HG03439 (cell line): Measurements from ENCODE around the gene DACT3.

Source experiments
- ATAC-seq: cut with Tn5 transposase; IDR thresholded peaks from one replicate; pipeline ENCODE4 v1.9.1; 2021; ENCODE audit warnings: mild to moderate bottlenecking, moderate library complexity; ENCODE audit not compliant: unreplicated experiment

DACT3 gene

DNA sequence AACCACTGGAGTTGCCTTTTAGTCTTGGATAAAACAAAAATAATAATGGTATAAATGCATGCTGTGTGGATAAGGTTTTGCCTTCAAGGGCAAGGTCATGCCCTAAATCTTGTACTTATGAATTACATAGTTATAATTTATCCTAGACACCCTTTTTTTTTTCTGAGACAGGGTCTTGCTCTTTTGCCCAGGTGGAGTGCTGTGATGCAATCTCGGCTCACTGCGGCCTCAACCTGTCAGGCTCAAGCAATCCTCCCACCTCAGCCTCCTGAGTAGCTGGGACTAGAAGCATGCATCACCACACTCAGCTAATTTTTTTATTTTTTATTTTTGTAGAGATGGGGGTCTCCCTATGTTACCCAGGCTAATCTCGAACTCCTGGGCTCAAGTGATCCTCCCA is 7.7 kb upstream of the DACT3 start:
- ATAC-seq: no peak

DNA sequence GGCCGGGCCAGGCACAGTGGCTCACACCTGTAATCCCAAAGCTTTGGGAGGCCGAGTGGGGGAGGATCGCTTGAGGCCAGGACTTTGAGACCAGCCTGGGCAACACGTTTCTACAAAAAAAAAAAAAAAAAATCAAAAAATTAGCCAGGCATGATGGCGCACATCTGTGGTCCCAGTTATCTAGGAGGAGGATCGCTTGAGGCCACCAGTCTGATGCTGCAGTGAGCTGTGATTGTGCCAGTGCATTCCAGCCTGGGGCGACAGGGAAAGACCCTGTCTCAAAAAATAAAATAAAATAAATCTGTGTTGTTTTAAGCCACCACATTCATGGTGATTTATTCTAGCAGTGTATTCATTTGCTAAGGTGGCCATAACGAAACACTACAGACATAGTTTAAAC is 4.1 kb upstream of the DACT3 start:
- ATAC-seq: no peak

DNA sequence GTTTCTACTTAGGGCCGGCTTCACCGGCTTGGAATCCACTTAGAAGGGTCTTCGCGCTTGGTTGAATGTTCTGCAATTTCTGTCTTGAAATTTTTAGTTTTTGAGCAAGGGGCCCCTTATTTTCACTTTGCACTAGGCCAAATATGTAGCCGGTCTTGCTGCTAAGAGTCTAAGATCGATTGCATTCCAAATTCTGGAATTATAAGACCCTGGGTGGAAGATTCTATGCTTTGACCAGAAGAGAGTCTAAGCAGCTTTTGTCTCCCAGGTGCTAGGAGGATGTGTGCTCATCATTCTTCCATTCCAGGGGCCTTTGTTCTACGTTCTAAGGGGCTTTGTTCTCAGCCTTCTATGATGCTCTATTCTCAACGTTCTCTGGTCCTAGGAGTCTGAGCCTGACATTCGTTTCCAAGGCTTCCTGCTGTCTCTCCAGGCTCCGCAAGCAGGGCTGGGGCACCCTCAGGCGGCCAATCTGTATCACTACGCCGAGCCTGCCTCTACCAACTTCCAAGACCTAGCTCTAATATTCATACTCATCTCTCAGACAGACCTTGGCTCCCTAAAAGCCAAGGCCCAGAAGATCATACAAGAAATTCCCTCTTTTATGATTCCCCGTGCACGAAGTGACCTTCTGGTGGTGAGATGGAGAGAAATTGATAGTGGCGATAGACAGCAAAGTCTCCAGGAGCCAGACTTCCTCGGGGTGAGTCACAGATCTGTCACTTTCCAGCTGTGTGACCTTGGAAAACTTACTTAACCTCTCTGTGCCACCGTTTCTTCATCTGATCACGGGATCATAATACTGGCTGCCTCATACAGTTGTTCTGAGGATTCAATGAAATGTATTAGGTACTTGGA is 982 bp upstream of the DACT3 start:
- ATAC-seq: no peak

DNA sequence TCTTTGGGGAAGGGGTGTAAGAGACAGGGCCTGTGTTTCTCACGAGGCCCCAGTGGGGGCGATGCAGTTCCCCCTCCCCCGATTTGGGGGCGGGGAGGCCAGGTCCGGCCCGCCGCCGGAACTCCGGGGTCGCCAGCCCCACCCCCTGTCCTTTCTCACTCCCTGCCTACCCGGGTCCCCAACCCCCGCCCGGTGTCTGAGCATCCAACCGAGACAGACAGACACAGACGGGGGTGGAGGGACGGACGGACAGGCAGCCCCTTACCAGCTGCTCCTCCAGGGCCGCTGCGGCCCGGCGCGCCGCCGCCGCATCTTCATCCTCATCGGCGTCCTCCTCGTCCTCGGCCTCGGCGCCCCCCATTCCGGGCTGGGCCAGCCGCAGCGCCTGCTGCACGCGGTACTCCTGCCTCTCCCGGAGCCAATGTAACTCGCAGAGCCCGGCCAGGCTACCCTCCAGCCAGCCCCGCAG is 397 bp downstream of the DACT3 start:
- no peak for ATAC-seq

DNA sequence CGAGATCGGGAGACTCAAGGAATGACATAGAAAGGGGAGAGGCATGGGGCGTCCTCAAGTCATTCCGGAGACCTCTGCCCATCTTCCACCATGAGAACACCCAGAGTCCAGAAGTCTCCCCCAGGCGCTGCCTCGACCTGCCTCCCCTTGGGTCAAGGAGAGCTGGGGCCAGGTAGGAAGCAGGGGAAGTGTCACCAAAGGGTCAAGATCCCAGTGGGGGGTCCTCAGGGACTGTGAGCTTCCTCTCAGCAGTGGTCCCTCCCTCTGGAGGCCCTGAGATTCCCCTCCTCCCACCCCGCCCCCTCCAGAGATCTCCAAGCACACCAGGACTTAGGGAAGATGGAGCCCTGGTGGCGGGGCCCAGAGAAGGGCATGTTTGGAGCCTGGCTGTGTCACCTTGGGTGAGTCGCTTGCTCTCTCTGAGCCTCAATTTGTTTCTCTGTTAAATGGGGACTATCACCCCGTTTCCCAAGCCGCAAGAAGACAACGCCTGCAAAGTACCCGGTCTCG is 919 bp downstream of the DACT3 start:
- no peak for ATAC-seq

DNA sequence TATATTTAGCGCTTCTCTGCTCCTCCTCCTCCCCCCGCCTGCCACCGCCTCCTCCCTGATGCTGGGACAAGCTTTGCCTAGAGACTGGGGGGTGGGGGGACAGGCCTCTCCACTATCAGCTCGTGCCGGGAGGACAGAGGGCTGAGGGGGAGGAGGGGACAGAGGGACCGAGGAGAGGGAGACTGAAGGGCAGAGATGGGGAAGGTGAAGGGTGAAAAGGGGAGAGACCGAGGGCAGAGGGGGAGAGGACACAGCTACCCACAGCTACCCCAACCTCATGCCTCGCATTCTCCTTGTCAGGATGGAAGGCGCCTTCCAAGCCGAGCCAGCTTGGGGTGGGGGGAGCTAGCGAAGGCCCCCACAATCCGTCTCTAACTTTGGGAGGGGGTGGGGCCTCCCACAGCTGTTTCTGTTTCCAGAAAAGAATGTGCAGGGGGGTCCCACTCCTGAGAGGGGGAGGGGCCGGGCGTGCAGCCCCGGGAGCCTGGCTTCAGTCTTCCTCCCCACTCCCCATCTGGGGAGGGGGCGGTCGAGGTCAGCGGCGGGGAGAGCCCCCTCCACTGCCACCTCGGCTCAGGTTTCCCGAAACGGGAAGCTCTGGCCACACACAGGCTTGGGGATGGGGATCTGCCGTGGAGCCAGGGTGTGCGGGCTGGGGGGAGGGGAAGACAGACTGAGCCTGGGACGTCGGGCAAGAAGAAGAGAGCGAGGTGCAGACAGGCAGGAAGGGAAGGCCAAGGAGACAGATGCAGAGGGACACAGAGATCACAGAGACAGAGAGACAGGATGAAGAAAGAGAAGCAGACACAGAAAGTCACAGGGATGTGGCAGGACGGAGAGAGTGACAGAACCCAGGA is 1.6 kb downstream of the DACT3 start:
- no peak for ATAC-seq

DNA sequence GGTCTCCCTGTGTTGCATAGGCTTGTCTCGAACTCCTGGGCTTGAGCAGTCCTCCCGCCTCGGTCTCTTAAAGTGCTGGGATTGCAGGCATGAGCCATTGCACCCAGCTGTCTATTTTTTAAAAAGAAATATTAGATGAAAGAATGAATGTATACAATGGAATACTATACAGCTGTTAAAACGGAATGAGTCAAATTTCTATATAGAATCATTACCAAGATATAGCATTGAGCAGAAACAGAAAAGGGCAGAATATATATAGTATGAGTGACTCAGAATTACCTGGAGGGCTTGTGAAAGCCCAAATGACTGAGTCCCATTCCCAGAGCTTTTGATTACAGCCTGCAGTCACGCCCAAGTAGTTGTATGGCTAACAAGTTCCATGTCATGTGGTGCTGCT is 4.4 kb downstream of the DACT3 start:
- ATAC-seq: no peak

DNA sequence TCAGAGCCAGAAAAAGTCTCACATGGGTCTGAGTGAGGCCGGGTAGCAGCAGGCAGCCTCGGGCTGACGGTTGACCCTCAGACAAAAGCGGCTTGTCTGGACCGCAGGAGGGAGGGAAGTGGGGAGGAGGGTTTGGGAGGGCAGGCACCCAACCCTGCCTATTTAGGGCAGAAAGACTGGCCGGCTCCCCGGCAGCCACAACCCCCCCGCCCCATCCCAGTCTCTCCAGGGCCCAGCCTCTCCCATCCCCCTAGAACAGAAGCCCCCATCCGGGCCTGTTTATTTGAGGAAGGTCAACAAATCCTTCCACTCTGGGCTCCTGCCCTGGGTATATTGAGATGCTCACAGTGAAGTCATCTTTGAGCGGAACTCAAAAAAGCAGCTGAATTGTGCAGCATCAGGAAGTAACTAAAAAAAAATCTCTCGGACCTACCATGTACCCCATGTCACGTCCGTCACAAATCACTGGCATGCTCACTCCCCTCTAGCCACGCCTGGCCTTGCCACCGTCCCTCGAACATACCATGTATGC is 6.3 kb downstream of the DACT3 start:
- ATAC-seq: no peak

DNA sequence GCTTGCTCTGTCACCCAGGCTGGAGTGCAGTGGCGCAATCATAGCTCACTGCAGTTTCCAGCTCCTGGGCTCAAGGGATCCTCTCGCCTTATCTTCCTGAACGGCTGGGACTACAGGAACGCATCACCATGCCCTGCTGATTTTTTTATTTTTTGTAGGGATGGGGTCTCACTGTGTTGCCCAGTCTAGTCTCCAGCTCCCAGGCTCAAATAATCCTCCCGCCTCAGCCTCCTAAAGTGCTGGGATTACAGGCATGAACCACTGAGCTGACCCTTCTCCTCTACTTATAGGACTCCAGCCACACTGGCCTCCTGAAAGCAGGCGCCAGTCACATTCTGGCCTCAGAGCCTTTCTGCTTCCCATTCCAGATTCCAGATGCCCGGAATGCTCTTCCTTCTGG is 10.5 kb downstream of the DACT3 start:
- ATAC-seq: no peak

DNA sequence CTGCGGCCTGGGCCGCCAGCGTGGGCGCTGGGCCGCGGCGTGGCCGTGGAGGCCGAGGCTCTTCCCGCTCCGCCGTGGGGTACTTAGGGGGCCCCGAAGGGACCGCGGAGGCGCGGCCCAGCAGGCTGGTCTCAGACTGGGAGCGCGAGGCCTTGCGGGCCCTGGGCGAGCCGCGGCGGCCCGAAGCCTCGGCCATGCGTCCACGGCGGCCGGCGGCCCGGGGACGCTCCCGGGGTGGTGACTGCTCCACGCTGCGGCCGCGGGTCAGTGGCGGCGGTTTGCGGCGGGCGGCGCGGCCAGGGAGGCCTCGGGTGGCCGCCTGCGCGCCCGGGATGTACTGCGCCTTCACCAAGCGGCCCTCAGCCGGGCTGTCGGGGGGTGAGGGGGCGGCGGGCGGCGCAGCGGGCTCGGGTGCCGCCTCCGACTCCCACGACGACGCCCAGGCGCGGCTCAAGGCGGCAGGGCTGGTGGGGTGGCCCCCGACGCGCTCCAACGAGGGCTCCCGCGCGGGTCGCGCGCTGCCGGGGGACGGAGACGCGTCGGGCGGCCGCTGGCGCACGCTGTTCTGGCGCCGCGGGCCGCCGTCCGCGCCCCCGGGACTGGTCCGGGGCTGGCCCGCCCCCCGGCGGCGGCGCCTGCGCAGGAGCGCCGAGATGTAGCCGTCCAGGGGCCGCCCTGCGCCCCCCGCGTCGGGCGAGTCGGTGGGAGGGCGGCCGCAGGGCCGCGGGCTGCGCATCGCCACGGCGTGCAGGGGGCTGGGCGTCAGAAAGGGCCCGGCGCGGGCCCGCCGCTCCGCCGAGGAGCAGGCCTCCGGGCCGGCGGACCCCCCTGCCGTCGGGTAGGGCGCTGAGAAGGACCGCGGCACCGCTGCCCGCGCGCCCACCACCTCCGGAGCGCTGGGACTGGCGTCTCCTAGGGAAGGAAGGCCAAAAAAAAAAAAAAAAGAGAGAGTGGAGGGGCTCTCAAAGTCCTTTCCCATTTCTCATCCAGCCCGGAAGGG is 11.7 kb downstream of the DACT3 start:
- ATAC-seq: no peak

DNA sequence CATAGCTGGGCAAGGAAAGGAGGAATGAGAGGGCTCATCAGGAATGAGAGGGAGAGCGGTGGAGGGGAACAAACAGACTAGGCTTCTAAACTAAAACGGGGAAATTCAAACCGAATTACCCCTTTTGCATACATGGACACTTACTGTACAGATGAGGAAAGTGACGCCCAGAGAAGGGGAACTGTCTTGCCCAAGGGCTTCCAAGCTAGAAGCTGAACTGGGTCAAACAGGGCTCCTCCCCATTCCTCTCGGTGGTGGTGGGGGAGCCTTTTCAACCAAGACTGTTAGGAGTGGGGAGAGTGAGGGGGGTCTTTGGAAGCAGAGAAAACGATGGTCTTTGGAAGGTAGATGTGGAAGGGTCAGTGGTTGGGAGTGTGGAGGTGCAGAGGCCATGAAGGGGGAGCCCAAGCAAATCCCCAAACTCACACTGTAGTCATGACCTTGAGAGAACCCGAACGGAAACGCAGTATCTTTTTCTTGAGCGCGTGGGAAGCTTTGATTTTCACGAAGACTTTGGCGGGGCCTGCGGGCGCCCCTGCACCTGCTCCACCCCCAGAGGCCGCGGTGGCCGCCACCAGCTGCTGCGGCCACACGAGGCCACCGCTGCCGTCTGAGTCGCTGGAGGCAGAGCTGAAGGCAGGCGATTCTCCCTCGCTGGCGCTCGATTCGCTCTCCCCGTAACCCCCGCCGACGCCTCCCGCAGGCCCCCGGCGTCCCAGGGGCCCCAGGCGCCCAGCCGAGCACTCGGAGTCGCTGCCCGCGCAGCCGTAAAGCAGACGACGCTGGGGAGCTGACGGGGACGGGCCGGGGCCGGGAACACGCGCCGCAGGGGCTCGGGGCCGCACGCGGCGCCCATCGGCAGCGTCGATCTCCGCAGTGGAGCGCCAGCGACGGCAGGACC is 12.7 kb downstream of the DACT3 start:
- ATAC-seq: no peak

DNA sequence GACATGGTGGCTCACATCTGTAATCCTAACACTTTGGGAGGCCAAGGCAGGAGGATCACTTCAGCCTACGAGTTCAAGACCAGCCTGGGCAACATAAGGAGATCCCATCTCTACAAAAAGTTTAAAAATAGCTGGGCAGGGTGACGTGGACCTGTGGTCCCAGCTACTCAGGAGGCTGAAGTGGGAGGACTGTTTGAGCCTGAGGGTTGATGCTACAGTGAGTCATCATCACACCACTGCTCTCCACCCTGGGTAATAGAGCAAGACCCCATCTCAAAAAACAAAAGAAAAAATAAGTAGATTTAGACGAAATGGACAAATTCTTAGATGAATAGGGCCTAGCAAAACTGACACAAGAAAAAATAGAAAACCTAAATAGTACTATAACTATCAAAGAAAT is 14.6 kb downstream of the DACT3 start:
- no peak for ATAC-seq

DNA sequence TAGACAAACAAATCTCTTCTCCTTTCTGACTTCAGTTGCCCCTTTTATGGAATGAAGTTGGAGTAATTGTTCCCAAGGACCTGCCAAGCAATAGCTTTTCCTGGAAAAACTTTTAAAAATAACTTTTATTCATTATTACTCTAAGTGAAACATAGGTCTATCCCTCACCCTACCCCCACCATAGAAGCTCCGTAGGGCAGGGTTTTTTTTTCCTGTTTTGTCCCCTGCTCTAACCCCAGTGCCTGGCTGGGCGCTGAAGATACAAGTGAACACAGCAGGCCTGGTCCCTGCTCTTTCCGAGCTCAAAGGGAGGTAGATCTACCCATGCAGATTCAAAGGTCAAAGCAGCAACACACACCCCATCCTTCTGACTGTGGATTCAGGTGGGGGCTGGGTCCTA is 16.3 kb downstream of the DACT3 start:
- no peak for ATAC-seq

DNA sequence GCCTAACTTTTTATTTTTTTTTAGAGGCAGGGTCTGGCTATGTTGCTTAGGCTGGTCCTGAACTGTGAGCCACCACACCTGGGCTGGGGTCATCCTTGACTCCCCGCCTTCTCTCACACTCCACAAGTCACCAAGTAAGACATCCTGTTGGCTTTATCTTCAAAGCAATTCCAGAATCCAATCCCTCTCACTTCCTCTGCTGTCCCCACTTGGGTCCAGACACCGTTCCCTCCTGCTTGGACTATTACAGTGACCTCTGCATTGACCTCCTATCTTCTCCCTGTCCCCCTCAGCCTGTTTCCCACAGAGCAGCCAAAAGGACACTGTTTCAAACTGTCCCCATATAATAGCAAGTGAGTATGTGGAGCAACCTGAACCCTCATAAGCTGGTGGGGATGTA is 20.3 kb downstream of the DACT3 start:
- no peak for ATAC-seq

DNA sequence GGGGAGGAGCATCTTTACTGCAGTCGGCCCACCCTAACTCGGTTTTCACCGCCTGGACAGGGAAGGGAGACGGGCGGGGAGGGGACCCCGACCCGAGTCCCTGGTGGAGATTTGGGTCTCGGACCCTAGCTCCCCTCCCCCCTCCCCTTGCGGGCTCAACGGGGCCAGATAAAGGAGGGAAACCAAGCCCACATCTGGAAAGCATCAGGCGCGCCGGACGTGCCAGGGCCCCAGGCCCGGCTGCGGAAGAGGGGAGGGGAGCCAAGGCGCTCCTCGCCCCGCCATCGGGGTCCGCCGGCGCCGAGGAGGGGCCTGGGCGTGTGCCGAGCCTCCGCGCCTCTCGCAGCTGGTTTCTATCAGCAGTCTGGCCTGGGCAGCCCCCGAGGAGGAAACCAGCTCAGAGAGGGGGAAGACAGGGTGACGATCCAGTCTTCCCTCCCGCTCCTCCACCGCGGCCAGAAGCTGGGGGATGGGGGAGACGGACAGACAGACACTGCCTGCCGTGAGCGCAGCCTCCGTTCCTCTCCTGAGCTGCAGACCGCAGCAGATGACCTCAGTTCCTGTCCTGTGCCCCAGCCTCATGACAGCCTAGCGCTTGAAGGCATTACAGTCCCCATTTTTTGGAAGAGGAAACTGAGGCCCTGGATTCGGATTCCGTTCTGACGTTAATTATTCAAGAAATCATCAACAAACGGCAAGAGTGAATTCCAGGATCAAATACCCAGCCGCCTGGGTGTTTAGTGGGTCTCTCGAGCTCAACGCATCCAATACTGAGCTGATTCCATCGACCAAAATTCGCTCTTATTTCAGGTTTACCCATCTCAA is 21.4 kb downstream of the DACT3 start:
- no peak for ATAC-seq

DNA sequence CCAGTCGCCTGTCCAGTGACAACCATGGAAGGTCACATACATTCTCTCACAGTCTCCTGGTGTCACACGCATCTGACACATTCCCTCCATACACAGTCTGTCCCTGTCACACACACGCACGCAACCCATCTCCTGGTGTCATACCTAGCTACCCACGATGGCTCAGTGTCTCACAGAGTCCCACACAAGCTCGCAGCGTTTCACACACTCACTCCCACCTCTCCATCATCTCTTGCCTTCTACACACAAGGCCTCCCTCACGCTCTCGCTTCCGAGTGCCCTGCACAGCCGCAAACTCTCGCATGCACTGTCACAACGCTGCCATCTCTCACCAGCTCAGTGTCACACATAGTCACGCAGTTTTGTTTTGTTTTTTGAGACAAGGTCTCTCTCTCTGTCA is 23.8 kb downstream of the DACT3 start:
- ATAC-seq: no peak

DNA sequence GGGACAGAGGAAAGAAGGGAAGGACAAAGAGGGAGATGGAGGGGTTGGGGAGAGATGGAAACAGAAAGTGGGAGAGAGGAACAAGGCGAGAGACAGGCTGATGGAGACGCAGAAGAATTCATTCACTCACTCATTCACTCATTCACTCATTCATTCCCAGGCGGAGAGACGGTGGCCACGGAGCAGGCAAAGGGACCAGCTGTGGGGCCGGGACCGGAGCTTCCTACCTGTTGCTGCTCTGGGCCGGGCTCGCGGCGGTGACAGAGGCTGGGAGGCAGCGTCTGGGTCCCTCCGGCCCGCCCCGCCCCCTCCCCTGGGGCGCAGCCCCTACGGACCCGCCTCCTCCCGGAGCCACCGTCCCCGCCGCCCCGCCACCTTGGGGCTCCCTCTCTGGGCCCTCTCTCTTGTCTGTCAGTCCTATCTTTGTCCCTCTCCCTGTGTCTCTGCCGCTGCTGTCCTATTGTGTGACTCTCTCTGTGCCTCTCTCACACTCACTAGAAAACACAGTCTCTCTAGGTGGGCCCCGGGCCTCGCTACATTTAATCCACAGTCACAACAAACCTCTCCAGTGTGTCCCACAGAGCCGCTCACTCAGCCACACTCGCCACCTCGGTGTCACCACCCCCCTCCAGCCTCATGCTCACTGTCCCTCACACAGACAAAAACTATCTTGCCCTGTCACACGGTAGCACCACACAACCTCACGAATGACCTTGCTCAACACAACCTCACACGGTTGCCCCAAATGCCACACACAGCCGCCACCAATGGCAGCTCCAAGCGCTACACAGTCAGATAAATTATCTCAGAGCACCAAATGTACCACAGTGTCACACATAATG is 24.8 kb downstream of the DACT3 start, which contains the start of gene GNG8:
Gene GNG8 (minus strand): TSS at position 283 of the 842 bp plus-strand sequence. CDS start 1,520 bp downstream, outside the sequence.
- ATAC-seq: no peak
